Peyer's patch (tissue), 4 donors: ENCODE results near the gene ACKR2. TPM values are rescaled to one million over a fixed set of nuclear protein-coding genes. Genes with fewer than 3 reads are reported as not detected.

Experiments
- DNase-seq, 3 donors: peaks; one replicate each; pipeline ENCODE4 v3.0.0-alpha.2; 2017 to 2019
- H3K27ac ChIP-seq, 4 donors: fragments of 200-600 bp; sonication (generic); one replicate each; pipeline ENCODE4 v1.5.1; 2016 to 2019
- H3K27me3 ChIP-seq, 2 donors: fragments of 200-600 bp; sonication (generic); one replicate each; pipeline ENCODE4 v1.5.1; 2019
- H3K36me3 ChIP-seq, 3 donors: fragments of 200-600 bp; sonication (generic); one replicate each; pipeline ENCODE4 v1.5.1; 2016 to 2019
- H3K4me1 ChIP-seq, 4 donors: fragments of 200-600 bp; sonication (generic); one replicate each; pipeline ENCODE4 v1.5.1; 2016 to 2019
- H3K4me3 ChIP-seq, 4 donors: fragments of 200-600 bp; sonication (generic); 1 replicate in 3 of 4; 2 replicates in 1 of 4; pipeline ENCODE4 v1.5.1; 2016 to 2019; ENCODE audit warnings: mild to moderate bottlenecking in 1 of 4
- H3K9me3 ChIP-seq, 4 donors: fragments of 200-600 bp; sonication (generic); one replicate each; pipeline ENCODE4 v1.5.1; 2016 to 2019; ENCODE audit warnings: mild to moderate bottlenecking in 1 of 4
- CTCF ChIP-seq, 6 experiments: fragments of 450-650 bp in 4 of 6; fragments of 200-600 bp in 2 of 6; sonication (generic) in 1 of 6; IDR thresholded peaks; one replicate each; pipeline ENCODE4 v1.5.1; 2017 to 2019; ENCODE audit warnings: antibody characterized with exemption in 6 of 6, mild to moderate bottlenecking in 3 of 6, moderate library complexity in 1 of 6
- POLR2A ChIP-seq, 2 donors: fragments of 450-650 bp; IDR thresholded peaks; one replicate each; pipeline ENCODE4 v1.5.1; 2017; ENCODE audit warnings: antibody characterized with exemption in 2 of 2, mild to moderate bottlenecking in 2 of 2, moderate library complexity in 2 of 2
- total RNA-seq, 4 donors: library from RNA; depleted of rRNA; stranded (reverse); fragments of >200 nt; gene quantifications; one replicate each; pipeline ENCODE4 v1.1.0, GENCODE V29; 2016

The ACKR2 gene
- total RNA-seq, 4 donors from 2014 or later = 0.83 to 10.1 (median 3.7) TPM

- Histone ChIP-seq H3K4me3 (no peak overlapping the region), H3K36me3 (no peaks in the 10 kb centered on the region), H3K4me1 (no peaks in the 10 kb centered on the region), H3K9me3 (no peaks in the 10 kb centered on the region), H3K27me3 (no peaks in the 10 kb centered on the region), H3K27ac (peak overlapping the region in 2 of 4 donors; percentile 36 to 45)
- DNase-seq = peak in 1 of 3 donors; percentile 47
- TF ChIP-seq POLR2A (IDR thresholded peaks at IDR 0.05) (no peak), CTCF (IDR thresholded peaks at IDR 0.05) (no peak)
Measured at GRCh38 chr3:42843713-42844411, 34.6 kb downstream of the ACKR2 start.

- no peaks in the 10 kb centered on the region for H3K36me3 ChIP-seq
- no peaks in the 10 kb centered on the region for H3K4me1 ChIP-seq
- H3K27me3 ChIP-seq = no peaks in the 10 kb centered on the region
- no peak for DNase-seq
- H3K4me3 ChIP-seq = no peak overlapping the region
- no peaks in the 10 kb centered on the region for H3K9me3 ChIP-seq
- peak overlapping the region in 2 of 4 donors; percentile 36 to 45 for H3K27ac ChIP-seq
- TF ChIP-seq POLR2A (IDR thresholded peaks at IDR 0.05) (no peak), CTCF (IDR thresholded peaks at IDR 0.05) (no peak)
Measured at GRCh38 chr3:42844412-42844713, 35.1 kb downstream of the ACKR2 start.

- H3K27me3 ChIP-seq = no peaks in the 10 kb centered on the region
- no peak overlapping the region for H3K4me3 ChIP-seq
- no peak for TF ChIP-seq POLR2A (IDR thresholded peaks at IDR 0.05)
- no peak for TF ChIP-seq CTCF (IDR thresholded peaks at IDR 0.05)
- no peaks in the 10 kb centered on the region for H3K36me3 ChIP-seq
- H3K4me1 ChIP-seq = no peaks in the 10 kb centered on the region
- DNase-seq = no peak
- H3K27ac ChIP-seq = peak overlapping the region in 2 of 4 donors; percentile 36 to 45
- H3K9me3 ChIP-seq = no peaks in the 10 kb centered on the region
Measured at GRCh38 chr3:42844815-42845214, 35.6 kb downstream of the ACKR2 start.

- Histone ChIP-seq H3K27ac (peak overlapping the region; percentile 15 to 67 (median 33)), H3K4me1 (no peaks in the 10 kb centered on the region), H3K9me3 (no peaks in the 10 kb centered on the region), H3K36me3 (no peaks in the 10 kb centered on the region), H3K4me3 (no peak overlapping the region), H3K27me3 (no peaks in the 10 kb centered on the region)
- no peak for TF ChIP-seq POLR2A (IDR thresholded peaks at IDR 0.05)
- no peak for TF ChIP-seq CTCF (IDR thresholded peaks at IDR 0.05)
- DNase-seq = peak in 2 of 3 donors; percentile 78 to 79
Measured at GRCh38 chr3:42846685-42847522, 37.7 kb downstream of the ACKR2 start.

GRCh38 chr3:42847731-42848130 lies 38.5 kb downstream of the ACKR2 start:
- Histone ChIP-seq H3K4me3 (no peak overlapping the region), H3K36me3 (no peaks in the 10 kb centered on the region), H3K4me1 (no peaks in the 10 kb centered on the region), H3K9me3 (no peaks in the 10 kb centered on the region), H3K27me3 (no peaks in the 10 kb centered on the region), H3K27ac (peak overlapping the region; percentile 15 to 67 (median 51))
- DNase-seq = peak in 1 of 3 donors; percentile 50
- TF ChIP-seq POLR2A (IDR thresholded peaks at IDR 0.05) (no peak), CTCF (IDR thresholded peaks at IDR 0.05) (no peak)
